Endothelial cell of hepatic sinusoid (primary cell): ENCODE data around the gene IL1B.

Source experiments
- in situ Hi-C: cut with HindIII; loops from 2 replicates; pipeline ENCODE4 v1.10.0; 2017; ENCODE audit warnings: low sequenced_read_pairs

The IL1B gene

DNA sequence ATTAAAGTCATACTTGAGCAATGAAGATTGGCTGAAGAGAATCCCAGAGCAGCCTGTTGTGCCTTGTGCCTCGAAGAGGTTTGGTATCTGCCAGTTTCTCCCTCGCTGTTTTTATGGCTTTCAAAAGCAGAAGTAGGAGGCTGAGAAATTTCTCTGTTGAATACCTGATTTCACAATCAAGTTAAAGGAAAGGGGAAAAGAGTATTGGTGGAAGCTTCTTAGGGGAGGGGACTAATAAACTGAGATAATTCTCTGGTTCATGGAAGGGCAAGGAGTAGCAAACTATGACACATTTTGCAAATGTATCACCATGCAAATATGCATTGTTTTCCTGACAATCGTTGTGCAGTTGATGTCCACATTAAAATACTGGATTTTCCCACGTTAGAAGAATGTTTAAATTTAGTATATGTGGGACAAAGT lies at the start of gene IL1B:
Gene IL1B (minus strand): TSS at position 85 of the 423 bp plus-strand sequence. CDS start 550 bp downstream, outside the sequence.
- in situ Hi-C loops: loop anchor here (5.0 kb wide), 2 partner anchors 41 to 94 kb away; no protein-coding TSS in a partner anchor

DNA sequence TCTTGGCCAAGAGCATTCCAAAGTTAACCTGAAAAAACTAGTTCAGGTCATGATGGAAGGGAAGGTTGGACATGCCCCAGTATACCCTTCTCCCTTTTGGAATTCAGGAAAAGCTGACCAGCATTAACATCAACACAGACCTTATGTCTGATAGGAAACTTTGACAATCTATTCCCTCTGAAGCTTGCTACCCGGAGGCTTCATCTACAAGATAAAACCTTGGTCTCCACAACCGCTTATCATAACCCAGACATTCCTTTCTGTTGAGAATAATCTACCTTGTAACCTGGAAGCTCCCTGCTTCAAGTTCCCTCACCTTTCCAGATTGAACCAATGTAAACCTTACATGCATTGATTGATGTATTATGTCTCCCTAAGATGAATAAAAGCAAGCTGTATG lies 49.7 kb upstream of the IL1B start:
- in situ Hi-C loops: loop anchor here (5.0 kb wide), 1 partner anchor 41 kb away; no protein-coding TSS in a partner anchor

DNA sequence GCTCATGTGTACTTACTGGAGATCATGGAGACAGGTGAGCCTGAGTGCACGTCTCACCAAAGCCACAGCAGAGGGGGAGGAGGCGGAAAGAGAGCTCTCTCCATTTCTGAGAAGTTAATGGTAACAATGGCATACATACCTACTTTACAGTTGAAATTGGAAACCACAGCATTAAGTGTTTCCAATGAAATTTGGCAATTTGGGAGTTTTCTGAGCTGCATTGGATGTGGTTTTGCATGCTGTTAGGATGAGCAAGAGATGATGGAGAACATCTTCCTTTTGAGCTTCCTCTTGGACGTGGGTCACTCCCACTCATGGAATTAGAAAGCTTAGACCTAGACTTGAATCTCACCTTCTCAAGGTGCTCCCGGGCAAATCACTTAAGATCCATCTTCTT lies 48.9 kb upstream of the IL1B start:
- in situ Hi-C loops: loop anchor here (5.0 kb wide), 1 partner anchor 42 kb away; no protein-coding TSS in a partner anchor

DNA sequence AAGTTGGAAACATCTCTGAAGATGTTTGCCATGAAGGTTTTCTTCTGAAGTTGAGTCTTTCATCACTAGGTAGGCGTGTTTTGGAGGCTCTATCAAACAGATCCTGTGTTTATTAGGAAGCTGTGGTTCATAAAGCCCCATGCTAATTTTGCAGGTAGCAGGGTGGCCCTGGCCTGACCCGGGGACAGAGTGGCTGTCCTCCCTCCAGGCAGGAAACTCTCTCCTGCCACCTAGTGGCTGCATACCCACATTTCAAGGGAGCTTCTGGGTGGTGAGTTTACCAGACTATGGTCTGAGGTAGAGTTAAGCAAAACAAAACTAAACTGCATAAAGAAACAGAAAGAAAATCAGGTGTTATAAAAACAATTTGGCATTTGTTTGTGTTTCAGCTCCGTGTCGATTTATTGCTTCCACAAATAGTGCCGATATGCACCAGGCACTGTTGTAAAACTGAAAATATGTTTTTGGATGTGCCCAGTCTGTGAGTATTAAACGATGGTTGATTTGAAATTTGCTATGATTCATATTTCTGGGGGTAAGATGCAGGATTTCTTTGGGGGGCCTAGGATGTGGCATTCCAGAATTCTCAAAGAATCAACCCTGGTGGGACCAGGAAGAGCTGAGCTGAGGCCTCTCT lies 48.4 kb upstream of the IL1B start:
- in situ Hi-C loops: loop anchor here (5.0 kb wide), 1 partner anchor 42 kb away; no protein-coding TSS in a partner anchor

DNA sequence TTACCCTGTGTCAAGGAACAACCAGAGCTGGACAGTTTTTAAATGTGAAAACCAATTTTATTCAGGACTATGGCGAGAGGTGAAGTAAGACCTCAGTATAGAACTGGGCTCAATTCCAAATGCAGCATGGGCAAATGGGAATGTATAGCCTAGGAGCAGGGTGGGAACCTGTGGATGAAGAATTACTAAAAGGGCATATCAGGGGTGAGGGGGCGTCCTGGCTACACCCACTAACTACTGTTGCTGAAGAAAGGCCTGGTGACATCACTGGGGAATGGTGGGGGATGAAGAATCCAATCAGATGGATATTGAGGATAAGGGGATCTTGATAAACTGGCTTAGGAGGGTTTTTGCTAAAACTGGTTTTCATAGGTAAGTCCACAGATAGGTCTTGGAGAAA lies 47.1 kb upstream of the IL1B start:
- in situ Hi-C loops: no loop called here

DNA sequence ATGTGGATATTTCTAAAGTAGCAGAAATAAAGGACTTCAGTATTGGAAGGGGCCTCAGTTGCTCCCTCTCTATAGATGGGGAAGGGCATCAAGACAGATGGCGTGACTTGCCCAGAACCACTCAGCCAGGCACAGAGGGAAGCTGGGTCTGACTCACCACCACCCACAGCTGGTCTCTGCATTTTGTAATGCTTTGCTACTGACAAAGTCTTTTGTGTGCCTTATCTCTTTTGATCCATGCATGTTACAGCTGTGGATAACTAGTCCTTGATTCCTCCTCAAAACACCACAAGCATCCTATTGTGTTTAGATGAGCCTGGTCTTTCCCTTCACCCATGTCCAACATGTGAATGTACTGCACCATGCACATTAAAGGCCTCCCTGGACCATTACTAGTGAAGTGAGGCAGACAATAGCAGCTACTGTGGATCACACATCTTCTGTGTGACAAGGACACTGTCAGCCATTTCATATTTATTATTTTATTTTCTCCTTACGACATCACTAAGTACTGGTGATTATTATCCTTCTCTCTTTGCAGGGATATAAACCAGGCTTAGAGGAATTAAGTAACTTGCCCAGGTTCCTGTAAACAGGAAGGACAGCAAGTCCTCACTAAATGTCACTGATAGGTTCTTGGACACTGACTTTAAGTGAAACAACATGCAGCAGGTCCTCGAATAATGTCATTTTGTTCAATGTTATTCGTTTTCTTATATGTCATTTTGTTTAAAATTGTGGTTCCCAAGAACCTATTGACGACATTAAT lies 44.8 kb upstream of the IL1B start:
- in situ Hi-C loops: no loop called here

DNA sequence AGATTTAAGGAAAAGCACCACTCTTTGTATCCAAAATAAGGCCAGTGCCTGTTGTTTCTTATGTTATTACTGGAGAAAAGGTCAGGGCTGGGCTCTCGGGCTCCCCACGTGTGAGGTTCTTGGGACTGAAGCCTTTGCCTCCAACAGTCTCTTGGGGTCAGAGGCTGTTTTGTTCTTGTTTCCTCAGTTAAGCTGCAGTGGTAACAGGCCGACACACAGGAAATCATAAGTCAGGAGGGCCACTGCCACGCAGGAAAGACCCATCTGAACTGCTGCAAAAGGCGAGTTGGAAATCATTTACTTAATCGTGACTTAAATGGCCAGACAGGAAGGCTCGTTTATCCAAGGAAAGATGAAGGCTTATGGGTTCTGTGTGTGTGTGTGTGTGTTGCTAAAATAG lies 44.1 kb upstream of the IL1B start:
- in situ Hi-C loops: no loop called here

DNA sequence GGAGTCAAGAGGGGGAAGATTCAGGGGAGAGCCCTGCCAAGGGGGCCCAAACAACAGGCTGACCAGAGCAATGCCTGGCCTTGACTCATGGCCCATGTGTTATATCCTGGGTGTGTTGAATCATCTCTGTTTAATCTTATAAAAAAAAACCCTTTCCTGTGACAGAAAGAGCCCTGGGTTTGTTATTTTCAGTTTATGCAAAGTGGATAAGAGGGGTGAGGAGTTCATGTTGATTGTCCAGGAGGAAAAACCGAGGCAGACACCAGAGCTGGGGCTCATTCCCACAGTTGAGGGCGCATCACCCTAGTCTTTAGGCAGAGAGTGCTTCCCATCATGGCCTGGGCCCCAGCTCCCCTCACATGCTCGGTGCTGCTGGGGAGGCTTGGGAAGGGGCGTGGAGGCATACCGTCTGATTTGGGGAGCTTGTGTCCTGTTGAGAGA lies 43.5 kb upstream of the IL1B start:
- in situ Hi-C loops: no loop called here

DNA sequence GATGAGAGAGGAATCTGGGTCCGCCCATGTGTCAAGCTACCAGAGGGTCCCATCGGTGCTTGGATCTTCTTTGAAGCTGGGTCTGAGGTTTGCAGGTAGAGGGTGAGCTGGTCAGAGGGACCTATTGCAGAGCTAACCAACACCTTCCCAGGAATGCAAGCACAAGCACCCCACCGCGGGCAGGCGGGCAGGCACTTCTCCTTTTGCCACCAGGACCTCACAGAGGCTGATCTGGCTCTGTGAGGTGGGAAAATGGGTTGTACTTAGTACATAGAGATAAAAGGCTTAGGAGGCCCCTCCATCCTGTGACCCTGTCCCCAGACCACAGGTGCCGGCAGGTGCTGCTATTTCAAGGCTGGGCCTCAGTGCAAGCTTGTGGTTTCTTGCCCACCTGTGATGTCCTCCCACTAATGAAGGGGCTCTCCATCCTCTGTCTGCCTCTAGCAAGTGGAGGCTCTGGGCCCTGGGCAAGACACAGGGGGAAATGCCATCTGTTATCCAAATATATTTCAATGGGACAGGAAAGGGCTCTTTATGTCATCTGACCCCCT lies 43.0 kb upstream of the IL1B start:
- in situ Hi-C loops: loop anchor here (5.0 kb wide), 1 partner anchor 42 kb away; the partner anchor contains the start of gene IL1B

DNA sequence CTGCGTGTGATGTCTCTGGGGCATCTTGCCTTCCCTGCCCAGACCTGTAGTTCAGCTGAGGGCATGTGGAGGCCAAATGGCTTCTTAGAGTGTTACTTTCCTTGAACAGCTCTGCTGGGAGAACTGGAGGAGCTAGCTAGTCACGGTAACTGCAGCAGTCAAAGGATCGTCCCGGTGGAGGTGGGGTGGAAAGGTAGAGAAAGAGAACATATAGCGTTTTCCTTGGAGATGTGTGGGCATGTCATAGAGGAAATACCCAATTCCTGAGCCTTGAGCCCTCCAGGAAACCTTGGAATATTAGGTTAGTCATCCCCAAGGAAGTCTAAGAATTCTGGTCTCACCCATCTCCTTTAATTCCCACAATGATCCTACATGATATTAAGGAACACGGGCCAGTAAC lies 40.8 kb upstream of the IL1B start:
- in situ Hi-C loops: loop anchor here (5.0 kb wide), 1 partner anchor 40 kb away; the partner anchor contains the start of gene IL1B

DNA sequence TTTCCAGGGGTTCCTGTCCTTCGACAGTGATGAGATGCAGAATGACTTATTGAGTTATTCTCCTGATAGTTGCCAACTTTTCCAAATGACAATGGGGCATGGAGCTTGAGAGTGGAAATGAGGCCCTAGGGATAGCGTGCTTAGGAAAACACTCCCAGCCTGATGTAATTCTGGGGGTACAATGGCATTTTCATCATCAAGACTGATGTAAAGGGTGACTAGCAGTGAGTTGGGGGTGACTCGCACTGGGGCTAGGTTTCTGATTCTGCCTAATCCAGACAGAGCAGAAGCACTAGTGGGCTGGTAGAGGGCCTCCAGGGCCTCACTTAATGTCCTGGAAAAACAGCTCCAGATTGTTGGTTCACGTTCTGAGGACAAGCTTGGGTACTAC lies 40.4 kb upstream of the IL1B start:
- in situ Hi-C loops: loop anchor here (5.0 kb wide), 1 partner anchor 40 kb away; the partner anchor contains the start of gene IL1B

DNA sequence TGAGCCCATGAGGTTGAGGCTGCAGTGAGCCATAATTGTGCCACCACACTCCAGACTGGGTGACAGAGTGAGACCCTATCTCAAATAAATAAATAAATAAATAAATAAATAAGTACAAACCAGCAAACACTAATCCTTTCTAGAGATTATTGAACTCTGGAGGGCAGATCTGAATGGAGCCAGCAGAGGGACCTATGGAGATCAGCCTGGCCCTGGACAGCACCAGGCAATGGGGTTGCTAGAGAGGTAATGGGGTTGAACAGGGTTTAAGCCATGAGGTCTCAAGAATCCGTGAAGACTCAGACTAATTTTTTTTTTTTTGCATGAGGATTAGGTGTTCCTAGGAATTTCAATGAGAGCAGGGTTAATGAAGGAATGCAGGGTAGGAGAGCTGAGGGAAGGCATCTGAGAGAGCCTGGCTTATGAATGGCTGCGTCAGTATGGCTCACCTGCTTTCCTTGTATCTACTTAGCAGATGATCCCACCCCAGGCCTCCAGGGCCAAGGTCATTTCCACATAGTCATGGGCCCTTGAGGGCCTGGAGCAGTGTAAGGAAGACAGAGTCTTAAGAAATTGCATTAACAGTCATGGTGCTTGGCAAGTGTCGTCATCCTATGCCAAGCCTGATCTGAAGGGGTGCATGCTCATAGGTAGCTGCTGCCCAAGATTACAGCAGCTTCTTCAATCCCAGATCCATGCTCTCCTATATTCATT lies 39.8 kb upstream of the IL1B start:
- in situ Hi-C loops: loop anchor here (5.0 kb wide), 1 partner anchor 39 kb away; the partner anchor contains the start of gene IL1B

DNA sequence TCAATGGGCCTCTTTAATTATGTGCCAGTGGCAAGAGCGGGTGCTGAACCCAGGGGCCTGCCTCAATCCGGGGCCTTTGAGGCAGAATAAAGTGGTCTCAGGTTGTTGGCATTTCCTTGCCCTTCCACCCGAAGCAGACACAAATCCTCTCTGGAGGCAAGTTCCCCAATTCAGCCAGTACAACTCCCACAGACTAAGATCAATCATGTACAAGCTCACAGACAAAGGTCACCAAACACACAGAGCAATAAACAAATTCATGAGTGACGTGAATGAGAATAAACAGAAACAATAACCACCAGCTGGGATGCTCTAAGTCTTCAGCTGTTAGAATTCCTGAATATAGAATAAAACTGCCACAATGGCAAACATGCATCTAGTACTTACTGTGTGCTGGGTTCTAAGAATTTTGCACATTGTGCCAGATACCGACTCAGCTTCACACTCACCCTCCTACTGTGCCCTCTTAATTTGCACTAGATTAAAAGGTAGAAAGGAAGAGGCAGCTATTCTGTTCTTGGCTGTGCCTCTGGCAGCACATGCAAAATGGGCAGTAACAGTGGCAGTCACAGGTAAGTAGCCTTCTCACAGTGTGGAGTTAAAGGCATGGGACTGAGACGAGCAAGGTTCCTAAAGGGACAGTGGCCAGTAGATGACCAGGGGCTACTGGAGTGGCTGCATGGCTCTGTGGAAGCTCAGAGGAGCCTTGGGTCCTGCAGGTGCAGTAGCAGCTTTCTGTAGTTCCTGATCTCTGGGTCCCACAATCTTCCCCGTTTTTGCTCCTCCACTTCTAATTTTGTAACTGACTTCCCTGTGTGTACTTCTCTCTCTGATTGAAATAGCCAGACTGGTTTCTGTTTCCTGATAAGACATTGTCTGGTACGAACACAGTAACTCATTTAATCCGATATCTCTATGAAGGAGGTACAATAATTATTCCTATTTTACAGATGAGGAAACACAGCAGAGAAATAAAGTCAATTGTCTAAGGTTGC lies 34.6 kb upstream of the IL1B start:
- in situ Hi-C loops: no loop called here

DNA sequence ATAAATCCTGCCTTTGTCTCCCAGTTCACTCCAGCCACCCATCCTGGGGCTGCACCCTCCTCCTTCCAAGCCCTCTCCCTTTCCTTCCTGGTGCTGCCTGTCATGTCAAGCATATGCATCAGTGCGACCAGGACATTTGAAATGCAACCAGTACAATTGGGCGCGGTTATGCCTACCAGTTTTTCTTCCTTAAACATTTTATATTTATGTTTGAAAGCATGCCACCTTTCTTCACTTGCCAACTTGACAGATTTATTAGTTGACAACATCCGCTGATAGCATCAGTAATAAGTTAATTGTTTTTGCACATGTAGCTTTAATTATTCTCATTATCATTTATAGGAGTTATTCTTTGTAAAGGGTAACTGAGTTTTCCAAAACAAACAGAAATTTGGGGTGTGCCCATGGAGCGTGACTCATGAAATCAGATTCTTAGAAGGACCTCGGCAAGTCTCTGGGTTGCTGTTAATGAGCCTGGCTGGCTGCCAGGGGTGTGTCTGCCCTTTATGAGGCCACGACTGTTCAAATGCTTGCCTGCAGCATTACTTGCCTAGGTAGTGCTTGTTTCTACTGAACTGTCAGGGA lies 32.8 kb upstream of the IL1B start:
- in situ Hi-C loops: loop anchor here (5.0 kb wide), 1 partner anchor 62 kb away; no protein-coding TSS in a partner anchor

DNA sequence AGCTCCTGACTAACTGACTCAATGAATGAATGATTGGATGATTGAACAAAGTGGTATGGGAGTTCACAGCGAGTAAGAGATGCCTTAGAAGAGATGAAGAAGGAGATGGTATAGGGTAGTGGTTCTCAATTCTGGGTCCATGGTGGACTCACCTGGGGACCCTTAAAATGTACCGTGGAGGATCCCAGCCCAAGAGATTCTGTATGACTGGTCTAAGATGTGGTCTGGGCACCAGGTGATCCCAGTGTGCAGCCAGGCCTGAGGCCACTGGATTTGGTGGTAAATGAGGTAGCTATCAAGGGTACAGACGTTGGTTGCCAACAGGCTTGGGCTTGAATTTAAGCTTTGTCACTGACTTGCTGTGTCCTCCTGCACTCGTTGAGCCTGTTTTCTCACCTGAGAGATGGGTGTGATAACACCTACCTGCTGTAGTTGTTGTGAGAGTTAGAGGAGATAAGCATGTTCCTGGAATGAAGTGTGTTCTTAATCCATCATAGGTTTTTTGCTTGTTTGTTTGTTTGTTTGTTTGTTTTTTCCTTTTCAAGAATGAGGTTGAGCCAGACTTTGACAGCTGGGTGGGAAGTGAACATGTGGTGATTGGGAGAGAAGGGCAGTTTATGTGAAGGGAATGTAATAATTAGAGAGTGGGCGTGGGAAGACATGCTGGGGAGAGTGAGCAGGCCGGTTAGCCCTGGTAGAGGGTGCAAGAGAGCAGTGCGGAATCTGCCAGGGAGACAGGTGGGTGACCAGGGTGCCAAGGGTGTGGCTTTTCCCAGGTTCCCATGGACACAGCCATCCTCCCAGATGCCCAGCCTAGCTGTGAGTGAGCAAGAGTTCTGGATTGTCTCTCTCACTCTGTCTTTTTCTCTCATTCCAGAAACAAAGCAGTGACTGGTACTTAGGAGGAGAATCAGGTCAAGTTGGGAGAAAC lies 31.4 kb upstream of the IL1B start:
- in situ Hi-C loops: loop anchor here (5.0 kb wide), 1 partner anchor 61 kb away; no protein-coding TSS in a partner anchor

DNA sequence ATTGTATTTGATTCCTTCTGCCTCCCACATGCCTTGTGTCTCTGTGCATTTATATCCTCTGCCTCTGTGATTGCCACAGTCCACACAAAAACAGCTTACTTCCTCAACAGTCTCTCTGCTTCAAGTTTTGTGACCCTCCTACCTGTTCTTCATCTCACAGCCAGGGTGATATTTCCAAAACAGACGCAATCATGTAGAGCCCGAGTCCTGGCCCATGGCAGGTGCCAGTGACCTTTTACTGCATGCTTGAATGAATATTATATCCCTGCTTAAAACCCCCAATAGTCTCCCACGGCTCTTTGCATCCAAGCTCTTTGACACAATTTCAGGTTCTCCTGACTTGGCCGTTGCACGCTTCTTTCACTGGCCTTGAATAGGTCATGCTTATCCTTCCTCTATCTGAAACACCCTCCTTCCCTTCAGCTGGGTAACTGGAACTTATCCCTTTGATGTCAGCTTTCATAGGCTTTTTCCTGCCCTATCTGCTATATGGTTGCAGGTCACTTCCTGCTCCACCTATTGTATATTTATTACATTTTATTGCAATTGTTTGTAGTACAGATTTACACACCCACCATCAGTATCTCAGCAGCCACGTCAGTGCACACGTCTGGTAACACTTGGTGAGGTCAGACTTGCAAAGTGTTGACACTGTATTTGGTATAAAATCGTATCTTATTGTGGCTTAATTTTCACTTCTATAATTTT lies 29.7 kb upstream of the IL1B start:
- in situ Hi-C loops: loop anchor here (5.0 kb wide), 1 partner anchor 59 kb away; no protein-coding TSS in a partner anchor

DNA sequence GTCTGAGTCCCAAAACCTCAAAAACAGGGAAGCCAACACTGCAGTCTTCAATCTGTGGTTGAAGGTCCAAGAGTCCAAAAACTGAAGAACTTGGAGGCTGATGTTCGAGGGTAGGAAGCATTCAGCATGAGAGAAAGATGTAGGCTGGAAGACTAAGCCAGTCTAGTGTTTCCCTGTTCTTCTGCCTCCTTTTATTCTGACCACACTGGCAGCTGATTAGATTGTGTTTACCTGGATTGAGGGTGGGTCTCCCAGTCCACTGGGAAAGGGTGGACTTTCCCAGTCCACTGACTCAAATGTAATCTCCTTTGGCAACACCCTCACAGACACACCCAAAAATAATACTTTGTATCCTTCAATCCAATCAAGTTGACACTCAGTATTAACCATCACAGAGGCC lies 27.5 kb upstream of the IL1B start:
- in situ Hi-C loops: no loop called here
